22Rv1 (cell line): Measurements from ENCODE around the gene GHRHR.

ENCODE experiments used
- CTCF ChIP-seq: fragments of 450-650 bp; IDR thresholded peaks from 2 replicates; pipeline ENCODE4 v1.5.1; 2017; ENCODE audit warnings: mild to moderate bottlenecking
- ZFX ChIP-seq: fragments of 450-650 bp; IDR thresholded peaks from 2 replicates; pipeline ENCODE4 v1.6.1; 2017; ENCODE audit warnings: antibody characterized with exemption, borderline replicate concordance

GRCh38 chr7:30986738-30987137, 23.0 kb downstream of the GHRHR start:
- no peak for TF ChIP-seq CTCF
- TF ChIP-seq ZFX: no peak
